ENCODE measurements around the gene FXYD7.

DNA sequence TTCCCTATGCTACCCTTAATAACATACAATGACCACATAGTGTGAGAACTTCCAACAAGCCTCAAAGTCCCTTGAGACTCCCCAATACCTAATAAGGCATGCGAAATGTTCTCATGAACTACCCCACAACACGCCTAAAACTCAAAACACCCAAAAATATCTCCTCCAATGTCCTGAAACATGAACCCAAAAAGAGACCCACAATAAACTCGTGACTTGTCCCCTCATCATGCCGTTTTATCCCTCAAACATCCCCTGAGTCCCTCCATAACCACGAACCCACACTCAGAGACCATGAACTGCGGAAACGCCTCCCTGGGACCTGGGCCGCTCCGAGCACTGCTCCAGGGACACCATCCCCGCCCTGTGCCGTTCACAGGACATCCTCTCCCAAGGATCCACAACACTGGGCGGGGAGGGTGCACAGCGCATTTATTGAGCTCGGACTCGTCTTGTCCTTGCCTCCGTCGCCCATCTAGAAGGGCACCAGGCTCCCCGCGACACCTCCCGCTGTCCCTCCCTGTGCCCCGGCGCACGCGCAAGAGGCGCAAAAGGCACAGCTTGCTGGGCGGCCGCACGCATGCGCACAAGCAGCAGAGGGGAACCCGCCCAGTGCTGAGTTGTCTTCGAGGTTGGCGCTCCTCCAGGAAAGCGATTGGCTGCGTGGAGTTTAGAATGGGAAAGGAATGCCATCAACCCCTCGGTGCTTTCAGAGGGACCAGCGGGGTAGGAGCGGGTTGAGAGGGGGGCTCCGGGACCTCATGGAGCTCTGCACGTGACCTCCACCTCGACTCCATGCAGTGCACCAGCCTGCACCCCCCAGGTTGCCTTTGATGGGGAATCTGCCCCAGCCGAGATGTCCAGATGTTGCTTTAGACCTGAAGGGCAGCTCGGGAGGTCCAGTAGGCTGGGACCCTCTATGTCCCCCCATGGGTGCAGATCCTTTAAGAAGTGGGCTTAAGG, 18.7 kb upstream of the FXYD7 start:
- TF ChIP-seq, protein P1, sequence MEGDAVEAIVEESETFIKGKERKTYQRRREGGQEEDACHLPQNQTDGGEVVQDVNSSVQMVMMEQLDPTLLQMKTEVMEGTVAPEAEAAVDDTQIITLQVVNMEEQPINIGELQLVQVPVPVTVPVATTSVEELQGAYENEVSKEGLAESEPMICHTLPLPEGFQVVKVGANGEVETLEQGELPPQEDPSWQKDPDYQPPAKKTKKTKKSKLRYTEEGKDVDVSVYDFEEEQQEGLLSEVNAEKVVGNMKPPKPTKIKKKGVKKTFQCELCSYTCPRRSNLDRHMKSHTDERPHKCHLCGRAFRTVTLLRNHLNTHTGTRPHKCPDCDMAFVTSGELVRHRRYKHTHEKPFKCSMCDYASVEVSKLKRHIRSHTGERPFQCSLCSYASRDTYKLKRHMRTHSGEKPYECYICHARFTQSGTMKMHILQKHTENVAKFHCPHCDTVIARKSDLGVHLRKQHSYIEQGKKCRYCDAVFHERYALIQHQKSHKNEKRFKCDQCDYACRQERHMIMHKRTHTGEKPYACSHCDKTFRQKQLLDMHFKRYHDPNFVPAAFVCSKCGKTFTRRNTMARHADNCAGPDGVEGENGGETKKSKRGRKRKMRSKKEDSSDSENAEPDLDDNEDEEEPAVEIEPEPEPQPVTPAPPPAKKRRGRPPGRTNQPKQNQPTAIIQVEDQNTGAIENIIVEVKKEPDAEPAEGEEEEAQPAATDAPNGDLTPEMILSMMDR (optimal IDR thresholded peaks at IDR 0.05 in 1 of 3, IDR thresholded peaks at IDR 0.05 in 1 of 3, conservative IDR thresholded peaks at IDR 0.05 in 1 of 3; ENCODE audit: extremely low read depth in 1 of 3, insufficient read depth in 2 of 3, low read length in 3 of 3): no peak
- TF ChIP-seq EZH2 (IDR thresholded peaks at IDR 0.05; ENCODE audit: low read length): no peak
